Activated CD4-positive, alpha-beta T cell treated with anti-CD3 and anti-CD28 coated beads for 36 hours (primary cell): ENCODE data around the gene NOL4L. TPM values are rescaled to one million over a fixed set of nuclear protein-coding genes. Genes with fewer than 3 reads are reported as not detected.
"Not testable (repeated sequence)": the region's sequence is repeated elsewhere in the genome, so short reads cannot be mapped to it uniquely, and the experiment has no call there.

Source experiments
- ATAC-seq: fragments of 200-7000 bp; cut with Tn5 transposase; one replicate; pipeline ENCODE4 v1.10.0; 2021; ENCODE audit warnings: mild to moderate bottlenecking, moderate library complexity
- CTCF ChIA-PET: fragments of 350-600 bp; sonication (Branson Sonifier 250); formaldehyde crosslinking; loops from one replicate; lab custom pipeline; 2021; ENCODE audit warnings: antibody characterized with exemption; lab: Charles Lee
- POLR2A ChIA-PET: fragments of 350-600 bp; sonication (Branson Sonifier 250); formaldehyde crosslinking; loops from one replicate; lab custom pipeline; 2021; ENCODE audit warnings: antibody characterized with exemption, inconsistent platforms; lab: Charles Lee
- DNase-seq: peaks from one replicate; pipeline ENCODE4 v3.0.0-alpha.2; 2020
- H3K27ac Mint-ChIP-seq: one replicate; pipeline ENCODE4 v1.8.0; 2021; ENCODE audit warnings: mixed read lengths
- H3K27me3 Mint-ChIP-seq: one replicate; pipeline ENCODE4 v1.8.0; 2021; ENCODE audit warnings: mixed read lengths
- H3K36me3 Mint-ChIP-seq: one replicate; pipeline ENCODE4 v1.8.0; 2021; ENCODE audit warnings: low read depth, mixed read lengths
- H3K4me1 Mint-ChIP-seq: one replicate; pipeline ENCODE4 v1.8.0; 2021; ENCODE audit warnings: mixed read lengths
- H3K4me3 Mint-ChIP-seq: one replicate; pipeline ENCODE4 v1.8.0; 2021; ENCODE audit warnings: mild to moderate bottlenecking, moderate library complexity, mixed read lengths
- H3K9me3 Mint-ChIP-seq: one replicate; pipeline ENCODE4 v1.8.0; 2021; ENCODE audit warnings: low read depth, mixed read lengths
- intact Hi-C, 2 experiments: fragments of 100-400 bp; cut with DNase I in 1 of 2; cut with micrococcal nuclease in 1 of 2; formaldehyde crosslinking; loops; one replicate each; pipeline versions ENCODE4 v1.14.2 to v1.15.1; 2022 to 2024; cut with DNase I, micrococcal nuclease
- total RNA-seq, 2 experiments: library from RNA; stranded (reverse); gene quantifications; one replicate each; pipeline ENCODE4 v1.2.3, GENCODE V29; 2021

NOL4L gene
- total RNA-seq, 2 experiments from 2014 or later = 17.3 to 22.0 TPM

DNA sequence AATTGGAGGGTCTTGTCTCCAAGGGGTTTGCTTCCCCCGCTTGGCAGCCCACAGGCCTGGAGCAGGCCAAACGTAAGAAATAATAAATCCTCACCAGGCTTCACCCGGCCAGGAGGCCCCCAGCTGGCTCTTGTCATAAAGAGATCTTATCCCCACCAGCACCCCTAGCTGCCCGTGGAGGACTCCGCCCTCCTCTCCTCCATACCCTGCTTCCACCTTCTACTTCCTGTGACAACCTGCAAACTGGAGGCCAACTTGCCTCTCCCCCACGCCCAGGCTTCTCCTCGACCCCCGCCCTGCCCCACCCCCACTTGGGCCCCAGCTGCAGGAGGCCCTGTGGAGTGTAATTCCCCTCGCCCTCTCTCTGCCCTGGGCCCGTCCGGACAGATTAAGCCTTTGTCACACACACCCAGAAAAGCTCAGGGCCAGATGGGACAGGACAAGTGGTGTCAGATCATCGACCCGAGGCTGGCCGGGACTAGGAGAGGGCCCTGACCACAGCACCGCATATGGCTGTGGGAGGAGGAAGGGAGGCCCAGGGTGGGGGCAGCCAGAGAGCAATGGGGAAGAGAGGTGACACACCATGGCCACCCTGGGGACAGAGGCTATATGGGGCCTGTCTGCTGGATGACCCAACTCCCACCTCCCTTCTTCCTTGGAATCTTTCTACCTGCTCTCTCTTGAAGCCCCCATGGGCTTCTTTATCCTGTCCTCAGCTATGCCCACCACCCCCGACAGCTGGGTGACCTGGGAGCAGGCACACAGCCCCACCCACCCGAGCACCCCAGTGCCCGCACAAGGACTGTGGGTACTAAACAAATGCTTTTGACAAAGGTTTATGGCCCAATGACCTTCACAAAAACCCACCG is 3.9 kb downstream of the NOL4L start:
- ChIA-PET CTCF (interaction anchor here (0.5 to 1.4 kb wide), 2 partner anchors 11 to 487 kb away, joined by 3 to 7 read pairs; no protein-coding TSS in a partner anchor), POLR2A (no interaction called here)
- peaks cover 5% of the 10 kb centered on the region for H3K27me3 Mint-ChIP-seq
- peak overlapping the region; percentile 52 for H3K4me3 Mint-ChIP-seq
- DNase-seq = peak; percentile 57
- H3K4me1 Mint-ChIP-seq = peaks cover 60% of the 10 kb centered on the region
- no peaks in the 10 kb centered on the region for H3K9me3 Mint-ChIP-seq
- H3K36me3 Mint-ChIP-seq = no peaks in the 10 kb centered on the region
- intact Hi-C loops = loop anchor here (2.0 to 5.0 kb wide), 2 partner anchors 46 to 161 kb away; partner anchors contain the start of gene COMMD7 (in 1 of the 2)
- ATAC-seq = peak; percentile 10
- peak overlapping the region; percentile 85 for H3K27ac Mint-ChIP-seq

DNA sequence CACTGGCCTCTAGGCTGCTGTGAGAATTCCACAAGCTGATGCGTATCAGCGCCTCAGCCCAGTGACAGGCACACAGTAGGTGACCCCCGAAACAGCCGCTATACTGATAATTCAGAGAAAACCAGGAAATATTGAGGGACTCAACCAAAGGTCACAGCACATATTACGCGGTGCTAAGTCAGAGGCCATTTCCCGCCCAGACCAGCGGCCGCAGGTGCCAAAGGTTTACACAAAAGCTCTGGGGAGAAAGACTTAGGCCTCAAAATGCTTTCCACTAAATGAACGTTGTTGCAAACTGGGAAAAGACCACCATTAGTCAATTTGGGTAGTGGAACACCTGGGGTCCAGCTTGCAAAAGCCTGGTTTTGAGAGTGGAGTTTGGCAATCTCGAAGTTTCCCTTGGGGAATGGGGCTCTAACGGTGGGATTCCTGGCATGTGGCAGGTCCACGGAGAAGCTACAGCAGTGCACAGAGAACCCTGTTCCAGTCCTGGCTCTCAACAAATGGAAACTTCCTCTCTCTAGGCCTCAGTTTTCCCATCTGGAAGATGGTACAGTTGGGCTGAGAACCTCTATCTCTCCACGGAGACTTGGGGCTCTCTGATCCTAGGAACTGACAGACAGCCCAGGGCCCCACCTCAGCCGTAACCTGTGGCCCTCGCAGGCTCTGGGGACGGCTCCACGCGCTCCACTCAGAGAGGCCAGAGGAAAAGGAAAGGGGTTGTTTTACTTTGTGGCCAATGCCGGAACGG is 4.7 kb downstream of the NOL4L start:
- Mint-ChIP-seq H3K36me3 (no peaks in the 10 kb centered on the region), H3K9me3 (no peaks in the 10 kb centered on the region), H3K27ac (peak overlapping the region; percentile 42), H3K4me3 (no peak overlapping the region), H3K27me3 (no peaks in the 10 kb centered on the region), H3K4me1 (peaks cover 53% of the 10 kb centered on the region)
- ChIA-PET POLR2A (no interaction called here), CTCF (interaction anchor here (0.7 to 1.4 kb wide), 2 partner anchors 10 to 41 kb away, joined by 3 to 7 read pairs; no protein-coding TSS in a partner anchor)
- DNase-seq (no peak), ATAC-seq (no peak)
- intact Hi-C loops = loop anchor here (2.0 to 5.0 kb wide), 2 partner anchors 46 to 162 kb away; partner anchors contain the start of gene COMMD7 (in 1 of the 2)

DNA sequence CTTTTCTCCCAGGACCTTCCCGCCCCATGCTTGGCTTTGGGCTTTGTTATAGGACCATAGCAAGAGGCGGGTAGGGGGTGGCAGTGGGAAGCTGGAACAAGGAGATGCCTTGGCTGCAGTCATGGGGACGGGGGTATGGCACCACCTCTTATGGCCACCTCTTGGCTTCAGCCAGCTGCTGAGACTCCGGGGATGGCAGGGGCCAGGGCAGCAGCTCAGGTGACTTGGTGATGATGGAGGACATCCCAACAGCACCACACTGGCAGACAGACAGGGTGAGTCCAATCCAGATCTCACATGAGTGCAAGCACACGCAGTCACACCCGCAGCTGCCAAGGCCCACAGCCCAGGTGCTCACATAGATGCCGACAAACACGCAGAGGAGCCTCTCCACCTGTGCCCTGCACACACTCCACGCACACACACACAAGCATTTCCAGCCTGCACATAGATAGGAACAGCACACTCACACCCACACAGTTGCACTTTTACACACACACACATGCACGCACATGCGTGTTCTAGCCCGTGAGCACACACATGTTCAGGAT is 6.2 kb downstream of the NOL4L start:
- H3K36me3 Mint-ChIP-seq = no peaks in the 10 kb centered on the region
- H3K27me3 Mint-ChIP-seq = no peaks in the 10 kb centered on the region
- intact Hi-C loops = no loop called here
- ChIA-PET CTCF (interaction anchor here (0.5 to 2.7 kb wide), 2 partner anchors 37 to 44 kb away, joined by 3 to 9 read pairs; no protein-coding TSS in a partner anchor), POLR2A (no interaction called here)
- DNase-seq (no peak), ATAC-seq (no peak)
- no peaks in the 10 kb centered on the region for H3K9me3 Mint-ChIP-seq
- H3K27ac Mint-ChIP-seq = peak overlapping the region; percentile 37
- H3K4me3 Mint-ChIP-seq = no peak overlapping the region
- peaks cover 53% of the 10 kb centered on the region for H3K4me1 Mint-ChIP-seq

DNA sequence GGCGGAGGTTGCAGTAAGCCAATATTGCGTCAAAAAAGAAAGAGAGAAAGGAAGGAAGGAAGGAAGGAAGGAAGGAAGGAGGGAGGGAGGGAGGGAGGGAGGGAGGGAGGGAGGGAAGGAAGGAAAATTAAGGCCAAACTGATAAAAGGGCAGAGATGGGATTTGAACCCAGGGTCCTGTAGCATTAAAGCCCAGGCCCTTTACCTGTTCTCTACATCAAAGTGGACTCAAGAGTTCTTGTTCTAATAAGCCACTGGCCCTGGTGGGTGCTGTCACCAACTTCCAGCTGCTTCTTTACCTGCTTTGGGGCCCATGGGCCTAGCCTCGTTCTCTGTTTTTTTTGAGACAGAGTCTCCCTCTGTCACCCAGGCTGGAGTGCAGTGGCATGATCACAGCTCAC is 7.1 kb downstream of the NOL4L start:
- Mint-ChIP-seq H3K4me1 (peaks cover 53% of the 10 kb centered on the region), H3K27ac (peak overlapping the region; percentile 45)
- H3K9me3 Mint-ChIP-seq, DNase-seq, H3K4me3 Mint-ChIP-seq, intact Hi-C loops, ATAC-seq, POLR2A ChIA-PET, H3K36me3 Mint-ChIP-seq, H3K27me3 Mint-ChIP-seq: not testable (repeated sequence)
- CTCF ChIA-PET = interaction anchor here (0.5 to 2.7 kb wide), 3 partner anchors 9 to 43 kb away, joined by 3 to 9 read pairs (median 3); no protein-coding TSS in a partner anchor

DNA sequence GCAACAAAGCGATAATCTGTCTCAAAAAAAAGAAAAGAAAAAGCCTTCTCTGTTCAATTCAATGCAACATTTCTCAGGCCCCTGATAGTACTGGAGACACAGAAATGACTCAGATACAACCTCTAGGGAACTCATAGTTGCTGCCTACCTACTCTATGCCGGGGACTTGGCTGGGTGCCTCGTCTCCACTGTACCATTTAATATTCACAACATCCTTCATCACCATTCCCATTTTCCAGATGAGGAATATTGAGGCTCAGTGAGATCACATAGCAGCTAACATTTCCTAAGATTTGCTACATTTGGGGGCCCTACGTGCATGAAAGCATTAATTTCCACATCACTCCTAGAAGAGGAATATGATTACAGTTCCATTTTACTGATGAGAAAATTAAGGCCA is 7.5 kb downstream of the NOL4L start:
- no peaks in the 10 kb centered on the region for H3K27me3 Mint-ChIP-seq
- POLR2A ChIA-PET = no interaction called here
- H3K9me3 Mint-ChIP-seq = no peaks in the 10 kb centered on the region
- DNase-seq (no peak), ATAC-seq (peak; percentile 55)
- CTCF ChIA-PET = interaction anchor here (0.9 to 2.7 kb wide), 2 partner anchors 8 to 36 kb away, joined by 3 to 9 read pairs; no protein-coding TSS in a partner anchor
- no peak overlapping the region for H3K4me3 Mint-ChIP-seq
- intact Hi-C loops = no loop called here
- peak overlapping the region; percentile 23 for H3K27ac Mint-ChIP-seq
- H3K4me1 Mint-ChIP-seq = peaks cover 55% of the 10 kb centered on the region
- no peaks in the 10 kb centered on the region for H3K36me3 Mint-ChIP-seq

DNA sequence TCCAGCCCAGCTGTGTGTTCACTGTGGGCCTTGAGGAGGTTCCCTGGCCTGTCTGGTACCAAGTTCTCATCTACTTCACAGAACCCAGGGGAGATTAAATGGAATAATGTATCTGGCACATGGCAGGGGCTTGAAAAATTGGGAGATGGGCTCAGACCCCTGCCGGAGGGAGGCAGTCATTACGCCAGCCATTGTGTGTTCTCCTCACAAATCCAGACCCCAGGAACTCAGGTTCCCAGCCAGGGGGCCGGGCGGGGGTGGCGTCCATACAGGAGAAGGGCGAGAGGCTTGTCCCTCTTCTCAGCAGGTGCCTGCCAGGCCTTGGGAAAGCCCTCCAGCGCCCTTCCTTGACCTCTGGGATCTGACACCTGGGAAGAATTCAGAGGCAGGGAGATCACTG is 8.1 kb downstream of the NOL4L start:
- POLR2A ChIA-PET = no interaction called here
- no peaks in the 10 kb centered on the region for H3K27me3 Mint-ChIP-seq
- ATAC-seq = no peak

DNA sequence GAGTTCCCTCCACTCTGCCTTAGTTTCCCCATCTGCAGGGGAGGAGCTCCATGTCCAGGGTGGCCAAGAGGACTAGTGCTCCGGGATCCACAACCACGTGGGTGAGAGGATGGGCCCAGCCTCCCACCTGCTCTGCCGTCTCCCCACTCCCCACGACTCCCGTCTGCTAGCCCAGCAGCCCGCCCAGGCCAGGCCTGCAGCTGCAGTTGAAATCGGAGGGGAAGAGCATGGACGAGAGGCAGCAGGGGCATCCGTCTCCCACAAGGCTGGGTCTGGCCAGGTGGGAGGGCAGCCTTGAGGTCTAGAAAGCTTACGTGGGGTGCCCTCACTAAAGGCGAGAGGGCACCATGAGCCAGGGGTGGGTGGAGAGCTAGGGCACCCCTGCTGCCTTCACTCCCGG is 8.6 kb downstream of the NOL4L start:
- intact Hi-C loops = no loop called here
- no peak overlapping the region for H3K4me3 Mint-ChIP-seq
- H3K27ac Mint-ChIP-seq = no peak overlapping the region
- DNase-seq (no peak), ATAC-seq (no peak)
- CTCF ChIA-PET = interaction anchor here (2.7 kb wide), 1 partner anchor 35 kb away, joined by 9 read pairs; no protein-coding TSS in a partner anchor
- H3K4me1 Mint-ChIP-seq = peaks cover 57% of the 10 kb centered on the region
- no peaks in the 10 kb centered on the region for H3K36me3 Mint-ChIP-seq
- no peaks in the 10 kb centered on the region for H3K27me3 Mint-ChIP-seq
- no peaks in the 10 kb centered on the region for H3K9me3 Mint-ChIP-seq
- POLR2A ChIA-PET = no interaction called here

More for the DNA sequence above, 8.1 kb downstream of the NOL4L start:
- Mint-ChIP-seq H3K9me3 (no peaks in the 10 kb centered on the region), H3K4me1 (peaks cover 57% of the 10 kb centered on the region), H3K36me3 (no peaks in the 10 kb centered on the region), H3K27ac (no peak overlapping the region), H3K4me3 (no peak overlapping the region)
- DNase-seq = no peak
- CTCF ChIA-PET = interaction anchor here (2.7 kb wide), 1 partner anchor 35 kb away, joined by 9 read pairs; no protein-coding TSS in a partner anchor
- intact Hi-C loops = no loop called here

DNA sequence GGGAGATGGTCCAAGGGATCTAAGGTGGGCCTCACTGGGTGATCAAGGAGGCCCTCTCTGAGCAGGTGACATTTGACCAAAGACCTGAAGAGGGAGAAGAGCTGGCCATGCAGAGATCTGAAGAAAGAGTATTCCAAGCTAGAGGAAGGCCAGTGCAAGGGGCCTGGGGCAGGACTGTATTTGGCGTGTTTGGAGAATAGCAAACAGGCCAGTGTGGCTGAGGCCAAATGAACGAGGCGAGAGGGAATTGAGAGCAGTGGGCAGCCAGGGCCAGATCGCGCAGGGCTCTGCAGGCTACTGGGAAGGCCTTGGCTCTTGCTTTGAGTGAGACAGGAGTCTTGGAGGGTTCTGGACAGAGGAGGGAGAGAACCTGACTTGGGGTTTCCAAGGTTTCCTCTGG is 9.3 kb downstream of the NOL4L start:
- Mint-ChIP-seq H3K27me3 (no peaks in the 10 kb centered on the region), H3K4me3 (no peak overlapping the region), H3K4me1 (peaks cover 55% of the 10 kb centered on the region), H3K9me3 (no peaks in the 10 kb centered on the region), H3K36me3 (no peaks in the 10 kb centered on the region), H3K27ac (no peak overlapping the region)
- ATAC-seq = no peak
- intact Hi-C loops = loop anchor here in 1 of 2 experiments (2.0 kb wide), 1 partner anchor 39 kb away; no protein-coding TSS in a partner anchor
- ChIA-PET POLR2A (interaction anchor here (0.6 kb wide), 2 partner anchors 29 to 717 kb away, joined by 3 read pairs; no protein-coding TSS in a partner anchor), CTCF (interaction anchor here (0.7 to 2.7 kb wide), 3 partner anchors 22 to 55 kb away, joined by 3 to 9 read pairs (median 3); no protein-coding TSS in a partner anchor)
- no peak for DNase-seq

DNA sequence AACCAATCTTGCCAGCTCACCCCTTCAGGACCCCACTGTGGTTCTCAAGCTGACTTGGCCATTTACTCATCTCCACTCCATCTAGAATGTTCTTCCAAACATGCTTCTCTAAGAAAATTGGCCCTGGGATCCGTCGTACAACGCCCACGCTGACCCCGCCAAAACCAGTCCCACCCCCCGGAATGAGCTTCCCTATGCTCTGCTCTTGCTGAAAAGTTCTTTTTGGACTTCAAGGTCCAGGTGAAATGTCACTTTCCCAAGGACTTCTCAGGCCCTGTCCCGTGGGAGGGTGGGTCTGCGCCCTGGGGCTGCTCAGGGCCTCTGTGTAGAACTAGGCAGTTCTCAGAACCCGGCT is 9.9 kb downstream of the NOL4L start:
- Mint-ChIP-seq H3K27me3 (no peaks in the 10 kb centered on the region), H3K4me1 (peaks cover 54% of the 10 kb centered on the region), H3K4me3 (no peak overlapping the region), H3K27ac (no peak overlapping the region), H3K36me3 (no peaks in the 10 kb centered on the region), H3K9me3 (no peaks in the 10 kb centered on the region)
- intact Hi-C loops = loop anchor here in 1 of 2 experiments (2.0 kb wide), 1 partner anchor 38 kb away; no protein-coding TSS in a partner anchor
- ChIA-PET POLR2A (interaction anchor here (0.6 kb wide), 2 partner anchors 29 to 716 kb away, joined by 3 read pairs; no protein-coding TSS in a partner anchor), CTCF (interaction anchor here (0.7 kb wide), 3 partner anchors 22 to 78 kb away, joined by 3 to 4 read pairs (median 3); no protein-coding TSS in a partner anchor)
- DNase-seq = no peak
- ATAC-seq = no peak

DNA sequence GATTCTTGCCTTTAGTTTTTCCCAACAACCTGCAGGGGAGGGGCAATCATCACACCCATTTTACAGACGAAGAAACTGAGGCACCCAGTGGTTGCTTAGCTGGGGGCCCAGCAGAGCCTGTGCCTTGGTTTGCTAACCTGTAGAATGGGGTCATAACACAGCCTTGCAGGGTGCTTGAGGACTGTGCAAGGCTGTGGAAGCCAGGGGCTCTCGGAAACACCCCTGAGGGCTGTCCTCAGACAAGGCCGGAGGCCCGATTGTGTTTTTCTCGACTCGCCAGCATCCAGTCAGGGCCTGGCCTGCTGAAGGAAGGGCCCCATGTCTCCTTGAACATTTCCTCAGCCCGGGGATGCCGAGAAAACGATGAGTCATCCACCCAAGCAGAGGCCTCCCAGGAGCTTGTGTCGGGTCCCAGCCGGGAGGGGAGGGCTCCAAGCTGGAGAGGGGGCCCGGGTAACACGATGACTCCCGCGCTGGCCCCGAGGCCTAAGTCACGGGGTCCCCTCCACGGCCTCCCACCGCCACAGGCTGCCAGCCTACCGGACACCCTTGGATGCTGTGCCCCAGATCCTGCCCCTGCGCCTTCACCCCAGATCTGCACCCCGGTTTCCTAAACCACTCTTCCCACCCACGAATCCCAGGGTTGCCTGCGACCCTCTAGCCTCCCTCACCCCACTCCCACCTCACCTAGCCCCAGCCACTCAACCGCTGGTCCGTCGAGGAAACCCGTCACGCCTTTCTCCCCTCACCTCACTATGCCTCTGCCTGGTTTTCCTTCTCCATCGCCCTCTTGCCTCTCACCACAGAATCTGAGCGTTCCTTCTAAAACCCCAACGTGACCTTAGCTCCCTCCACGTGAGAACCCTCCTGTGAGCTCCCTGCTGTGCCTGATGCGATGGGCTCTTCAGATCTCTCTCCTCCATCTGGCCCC is 10.6 kb downstream of the NOL4L start:
- Mint-ChIP-seq H3K4me1 (peaks cover 51% of the 10 kb centered on the region), H3K27ac (no peak overlapping the region), H3K9me3 (no peaks in the 10 kb centered on the region), H3K36me3 (no peaks in the 10 kb centered on the region), H3K4me3 (no peak overlapping the region), H3K27me3 (no peaks in the 10 kb centered on the region)
- ATAC-seq (peak; percentile 80), DNase-seq (peak; percentile 78)
- ChIA-PET POLR2A (no interaction called here), CTCF (interaction anchor here (0.6 to 2.6 kb wide), 7 partner anchors 18 to 78 kb away, joined by 3 to 11 read pairs (median 4); no protein-coding TSS in a partner anchor)
- intact Hi-C loops = loop anchor here in 1 of 2 experiments (2.0 kb wide), 1 partner anchor 38 kb away; no protein-coding TSS in a partner anchor
